Colonic mucosa (tissue), 4 donors: Measurements from ENCODE around the gene SPAG16. TPM values are rescaled to one million over a fixed set of nuclear protein-coding genes. Genes with fewer than 3 reads are reported as not detected.

Experiments used
- DNase-seq: peaks from one replicate; pipeline ENCODE4 v3.0.0-alpha.2; 2020
- H3K27ac ChIP-seq: fragments of 200-600 bp; one replicate; pipeline ENCODE4 v1.8.0; 2021
- H3K27me3 ChIP-seq: fragments of 200-600 bp; one replicate; pipeline ENCODE4 v1.8.0; 2021
- H3K36me3 ChIP-seq: fragments of 200-600 bp; one replicate; pipeline ENCODE4 v1.8.0; 2021
- H3K4me1 ChIP-seq: fragments of 200-600 bp; one replicate; pipeline ENCODE4 v1.8.0; 2021; ENCODE audit warnings: mild to moderate bottlenecking
- H3K4me3 ChIP-seq: fragments of 200-600 bp; one replicate; pipeline ENCODE4 v1.8.0; 2021
- H3K9ac ChIP-seq, 2 donors: one replicate each; pipeline ENCODE4 v1.7.0; 2013; ENCODE audit warnings: control low read depth in 2 of 2, low read depth in 2 of 2, low read length in 2 of 2
- H3K9me3 ChIP-seq: fragments of 200-600 bp; one replicate; pipeline ENCODE4 v1.8.0; 2021
- CTCF ChIP-seq: fragments of 200-600 bp; IDR thresholded peaks from one replicate; pipeline ENCODE4 v1.8.0; 2022; ENCODE audit warnings: antibody characterized with exemption, mild to moderate bottlenecking
- intact Hi-C: fragments of 100-400 bp; cut with DNase I; formaldehyde crosslinking; loops from one replicate; pipeline ENCODE4 v1.14.1; 2022
- total RNA-seq, 2 donors: library from RNA; stranded (reverse); fragmentation: NEBNext Ultra II Directional in 1 of 2; extraction: Animal tissue kit (Norgen Biotek cat#: 25700) in 1 of 2; gene quantifications; one replicate each; pipeline ENCODE4 v1.2.1, GENCODE V29; 2021
- donor health status: healthy.
- donor health status: DM: no; HTN: no; CAD: no.
- donor health status: DM: no; HTN: no; CAD: no.

The SPAG16 gene
- total RNA-seq, 2 donors from 2014 or later = 18.6 to 25.5 TPM

- intact Hi-C loops = no loop called here
- Histone ChIP-seq H3K9ac (no peak overlapping the region), H3K4me3 (no peak overlapping the region), H3K9me3 (no peaks in the 10 kb centered on the region), H3K4me1 (no peaks in the 10 kb centered on the region), H3K27ac (no peak overlapping the region), H3K27me3 (no peaks in the 10 kb centered on the region), H3K36me3 (no peaks in the 10 kb centered on the region)
- TF ChIP-seq CTCF = no peak
- no peak for DNase-seq
Measured at GRCh38 chr2:213863541-213863940, 579.3 kb downstream of the SPAG16 start.

- no peak for TF ChIP-seq CTCF
- H3K9me3 ChIP-seq = no peaks in the 10 kb centered on the region
Measured at GRCh38 chr2:213868526-213868925, 584.3 kb downstream of the SPAG16 start.

GRCh38 chr2:213885485-213885884, 601.2 kb downstream of the SPAG16 start:
- Histone ChIP-seq H3K9me3 (no peaks in the 10 kb centered on the region), H3K27me3 (no peaks in the 10 kb centered on the region), H3K4me1 (no peaks in the 10 kb centered on the region), H3K36me3 (no peaks in the 10 kb centered on the region), H3K9ac (no peak overlapping the region), H3K27ac (no peak overlapping the region), H3K4me3 (no peak overlapping the region)
- DNase-seq = no peak
- TF ChIP-seq CTCF = no peak
- intact Hi-C loops = no loop called here

More at GRCh38 chr2:213868526-213868925, 584.3 kb downstream of the SPAG16 start:
- H3K4me1 ChIP-seq = no peaks in the 10 kb centered on the region
- no peak overlapping the region for H3K27ac ChIP-seq
- DNase-seq = no peak
- no peak overlapping the region for H3K9ac ChIP-seq
- H3K27me3 ChIP-seq = no peaks in the 10 kb centered on the region
- no peak overlapping the region for H3K4me3 ChIP-seq
- intact Hi-C loops = no loop called here
- no peaks in the 10 kb centered on the region for H3K36me3 ChIP-seq

GRCh38 chr2:213914510-213914909, 630.2 kb downstream of the SPAG16 start:
- Histone ChIP-seq H3K4me3 (no peak overlapping the region), H3K9ac (no peak overlapping the region), H3K27me3 (no peaks in the 10 kb centered on the region), H3K36me3 (no peaks in the 10 kb centered on the region), H3K9me3 (no peaks in the 10 kb centered on the region), H3K27ac (no peak overlapping the region), H3K4me1 (no peaks in the 10 kb centered on the region)
- no peak for DNase-seq
- TF ChIP-seq CTCF = no peak
- intact Hi-C loops = no loop called here

GRCh38 chr2:213920014-213920413, 635.8 kb downstream of the SPAG16 start:
- intact Hi-C loops = no loop called here
- H3K27ac ChIP-seq = no peak overlapping the region

More at GRCh38 chr2:213920014-213920413, 635.8 kb downstream of the SPAG16 start:
- no peaks in the 10 kb centered on the region for H3K4me1 ChIP-seq
- no peak for DNase-seq
- H3K36me3 ChIP-seq = no peaks in the 10 kb centered on the region
- no peak overlapping the region for H3K9ac ChIP-seq
- no peaks in the 10 kb centered on the region for H3K9me3 ChIP-seq
- no peak overlapping the region for H3K4me3 ChIP-seq
- H3K27me3 ChIP-seq = no peaks in the 10 kb centered on the region
- TF ChIP-seq CTCF = no peak
